Measurements from ENCODE around the gene ACSM2B. TPM values are rescaled to one million over a fixed set of nuclear protein-coding genes. Genes with fewer than 3 reads are reported as not detected.
"Not testable (repeated sequence)": the region's sequence is repeated elsewhere in the genome, so short reads cannot be mapped to it uniquely, and the experiment has no call there.

Gene ACSM2B
- total and polyA plus RNA-seq, 2 of the 4 experiments (the other 2 are of a cell fraction): not detected

GRCh38 chr16:20598832-20599469 lies 22.8 kb upstream of the ACSM2B start:
- Histone ChIP-seq H4K91ac (ENCODE audit: insufficient read depth, low read depth, low read length) (no peak overlapping the region), H3K27me3 (ENCODE audit: control insufficient read depth, insufficient read depth, low read length) (no peaks in the 10 kb centered on the region), H4K20me1 (ENCODE audit: insufficient read depth, low read length) (no peaks in the 10 kb centered on the region), H3K79me1 (ENCODE audit: low read depth in 1 of 2, low read length in 2 of 2) (no peaks in the 10 kb centered on the region), H3K4me1 (ENCODE audit: control insufficient read depth, insufficient read depth, low read length) (no peaks in the 10 kb centered on the region), H2AK5ac (ENCODE audit: low read depth, low read length) (no peak overlapping the region), H3K4me3 (ENCODE audit: insufficient read depth, low read depth, low read length) (no peak overlapping the region), H2AK9ac (replicated peaks; ENCODE audit: low read depth, low read length, poor library complexity) (no peak overlapping the region), H3K36me3 (ENCODE audit: control insufficient read depth, insufficient read depth, low read length) (no peaks in the 10 kb centered on the region), H2BK120ac (ENCODE audit: low read depth, low read length) (no peak overlapping the region), H3K14ac (replicated peaks; ENCODE audit: low read depth, low read length) (no peak overlapping the region), H3K56ac (ENCODE audit: extremely low read depth, insufficient read depth, low read length) (no peak overlapping the region), H3K27ac (ENCODE audit: insufficient read depth, low read length) (no peak overlapping the region), H2BK15ac (ENCODE audit: low read depth, low read length) (no peak overlapping the region), H3K9me3 (ENCODE audit: control insufficient read depth, insufficient read depth, low read length) (peaks cover 4% of the 10 kb centered on the region; the same call in 1 of the 2 replicates), H4K8ac (ENCODE audit: low read depth in 2 of 2, low read length in 2 of 2) (no peak overlapping the region), H2AFZ (replicated peaks; ENCODE audit: low read length, poor library complexity) (no peak overlapping the region), H3K9ac (ENCODE audit: low read depth, low read length) (no peak overlapping the region), H2BK5ac (ENCODE audit: low read depth, low read length, poor library complexity, severe bottlenecking) (no peak overlapping the region), H3K4ac (ENCODE audit: low read depth, low read length) (no peak overlapping the region), H2BK20ac (ENCODE audit: low read depth, low read length) (no peak overlapping the region), H3K9me1 (ENCODE audit: insufficient read depth, low read length) (no peaks in the 10 kb centered on the region), H3K4me2 (ENCODE audit: low read depth, low read length) (no peak overlapping the region), H3K23ac (ENCODE audit: low read depth, low read length) (no peak overlapping the region), H3K18ac (ENCODE audit: low read depth, low read length) (no peak overlapping the region), H4K5ac (ENCODE audit: low read depth, low read length) (no peak overlapping the region)
- dilution Hi-C loops (cut with HindIII; ENCODE audit: low sequenced_read_pairs, unreplicated experiment) (no loop called here), in situ Hi-C loops (cut with MboI; ENCODE audit: low sequenced_read_pairs) (no loop called here), intact Hi-C loops (cut with micrococcal nuclease) (no loop called here)
- no peak for ATAC-seq (ENCODE audit: low read depth)
- whole genome bisulfite sequencing, 2 experiments (ENCODE audit: extremely low coverage in 2 of 2, insufficient read length in 1 of 2): 0% methylated on average over 1 of the region's 5 CpGs; no CpG with 5 or more reads in 1 of the 2 experiments
- ChIA-PET CTCF (no interaction called here), POLR2A (ENCODE audit: unreplicated experiment) (no interaction called here)
- no peak for TF ChIP-seq POLR2A (IDR thresholded peaks at IDR 0.05; ENCODE audit: low read depth, low read length)
- no peak for TF ChIP-seq RCOR1 (IDR thresholded peaks at IDR 0.05; ENCODE audit: insufficient replicate concordance, low read length)
- TF ChIP-seq NFE2L2 (IDR thresholded peaks at IDR 0.05; ENCODE audit: low read depth, low read length): no peak
- no peak for TF ChIP-seq CHD1 (IDR thresholded peaks at IDR 0.05; ENCODE audit: low read depth, low read length)
- DNase-seq: no peak
- BruUV-seq (replicated peaks): no TSS peak

GRCh38 chr16:20595694-20596093 lies 19.5 kb upstream of the ACSM2B start:
- intact Hi-C loops (cut with micrococcal nuclease); H3K4me3 ChIP-seq (ENCODE audit: insufficient read depth, low read depth, low read length); H4K8ac ChIP-seq (ENCODE audit: low read depth in 2 of 2, low read length in 2 of 2); H3K18ac ChIP-seq (ENCODE audit: low read depth, low read length); H3K9me3 ChIP-seq (ENCODE audit: control insufficient read depth, insufficient read depth, low read length); H2BK5ac ChIP-seq (ENCODE audit: low read depth, low read length, poor library complexity, severe bottlenecking); CTCF ChIA-PET; H3K4ac ChIP-seq (ENCODE audit: low read depth, low read length); H2BK15ac ChIP-seq (ENCODE audit: low read depth, low read length); H3K9me1 ChIP-seq (ENCODE audit: insufficient read depth, low read length); H3K4me1 ChIP-seq (ENCODE audit: control insufficient read depth, insufficient read depth, low read length); H2BK120ac ChIP-seq (ENCODE audit: low read depth, low read length); H4K20me1 ChIP-seq (ENCODE audit: insufficient read depth, low read length); H3K27ac ChIP-seq (ENCODE audit: insufficient read depth, low read length); H2AK9ac ChIP-seq (replicated peaks; ENCODE audit: low read depth, low read length, poor library complexity); H4K91ac ChIP-seq (ENCODE audit: insufficient read depth, low read depth, low read length); dilution Hi-C loops (cut with HindIII; ENCODE audit: low sequenced_read_pairs, unreplicated experiment); DNase-seq; H3K9ac ChIP-seq (ENCODE audit: low read depth, low read length); H3K79me1 ChIP-seq (ENCODE audit: low read depth in 1 of 2, low read length in 2 of 2); H2BK20ac ChIP-seq (ENCODE audit: low read depth, low read length); H3K14ac ChIP-seq (replicated peaks; ENCODE audit: low read depth, low read length); H3K36me3 ChIP-seq (ENCODE audit: control insufficient read depth, insufficient read depth, low read length); H3K23ac ChIP-seq (ENCODE audit: low read depth, low read length); H4K5ac ChIP-seq (ENCODE audit: low read depth, low read length); in situ Hi-C loops (cut with MboI; ENCODE audit: low sequenced_read_pairs); POLR2A ChIA-PET (ENCODE audit: unreplicated experiment); H3K4me2 ChIP-seq (ENCODE audit: low read depth, low read length); BruUV-seq (replicated peaks); ATAC-seq (ENCODE audit: low read depth); H3K27me3 ChIP-seq (ENCODE audit: control insufficient read depth, insufficient read depth, low read length); H2AFZ ChIP-seq (replicated peaks; ENCODE audit: low read length, poor library complexity); H2AK5ac ChIP-seq (ENCODE audit: low read depth, low read length); H3K56ac ChIP-seq (ENCODE audit: extremely low read depth, insufficient read depth, low read length): not testable (repeated sequence)
- WGBS, 2 experiments (ENCODE audit: extremely low coverage in 2 of 2, insufficient read length in 1 of 2): no CpG with 5 or more reads among the region's 2 CpGs
